ENCODE data around the gene JAM3.
"Not testable (repeated sequence)": the region's sequence is repeated elsewhere in the genome, so short reads cannot be mapped to it uniquely, and the experiment has no call there.

Gene JAM3

DNA sequence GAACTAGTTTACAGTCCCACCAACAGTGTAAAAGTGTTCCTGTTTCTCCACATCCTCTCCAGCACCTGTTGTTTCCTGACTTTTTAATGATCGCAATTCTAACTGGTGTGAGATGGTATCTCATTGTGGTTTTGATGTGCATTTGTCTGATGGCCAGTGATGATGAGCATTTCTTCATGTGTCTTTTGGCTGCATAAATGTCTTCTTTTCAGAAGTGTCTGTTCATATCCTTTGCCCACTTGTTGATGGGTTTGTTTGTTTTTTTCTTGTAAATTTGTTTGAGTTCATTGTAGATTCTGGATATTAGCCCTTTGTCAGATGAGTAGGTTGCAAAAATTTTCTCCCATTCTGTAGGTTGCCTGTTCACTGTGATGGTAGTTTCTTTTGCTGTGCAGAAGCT is 44.9 kb downstream of the JAM3 start:
- DNase-seq = not testable (repeated sequence)

GRCh38 chr11:134116210-134116609 is 47.3 kb downstream of the JAM3 start:
- no peak for DNase-seq

GRCh38 chr11:134118006-134118405 is 49.1 kb downstream of the JAM3 start:
- DNase-seq = no peak

GRCh38 chr11:134119094-134119493 is 50.2 kb downstream of the JAM3 start:
- no peak for DNase-seq

GRCh38 chr11:134120143-134120850 is 51.4 kb downstream of the JAM3 start:
- peak in 1 of 2 experiments; percentile 39 for DNase-seq

GRCh38 chr11:134120921-134121526 is 52.2 kb downstream of the JAM3 start:
- DNase-seq = no peak

- no peak for DNase-seq
Measured at GRCh38 chr11:134124660-134125451, 56.0 kb downstream of the JAM3 start.

GRCh38 chr11:134125507-134125906 is 56.6 kb downstream of the JAM3 start:
- DNase-seq = no peak

DNA sequence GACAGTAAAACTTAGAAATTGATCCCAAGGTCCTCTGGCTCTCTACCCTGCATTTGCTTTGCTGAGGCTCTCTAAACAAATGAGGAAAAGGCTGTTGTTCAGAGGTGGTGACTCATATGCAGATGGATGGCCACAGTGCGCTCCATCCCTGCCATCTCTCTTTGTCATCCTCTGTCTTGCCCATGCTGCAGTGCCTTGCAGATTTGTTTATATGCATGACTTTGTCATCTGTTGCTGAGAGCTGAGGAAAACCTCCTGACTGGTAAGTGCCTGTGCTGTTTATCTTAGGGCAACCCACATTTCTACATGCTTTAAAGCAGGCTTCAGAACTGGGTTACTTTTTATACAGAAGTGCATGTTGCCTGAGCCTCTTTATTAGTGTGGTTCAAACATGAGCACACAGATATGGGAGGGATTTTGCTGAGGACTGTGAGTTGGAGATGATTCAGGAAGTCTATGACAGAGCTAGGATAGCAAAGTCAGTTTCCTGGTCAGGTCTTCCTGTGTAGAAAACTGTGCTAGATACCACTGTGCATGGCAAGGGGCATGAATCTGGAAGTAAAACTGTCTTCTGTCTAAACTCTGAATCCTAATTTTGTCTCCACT is 57.4 kb downstream of the JAM3 start:
- no peak for DNase-seq

- DNase-seq = no peak
Measured at GRCh38 chr11:134131628-134132244, 62.9 kb downstream of the JAM3 start.

DNA sequence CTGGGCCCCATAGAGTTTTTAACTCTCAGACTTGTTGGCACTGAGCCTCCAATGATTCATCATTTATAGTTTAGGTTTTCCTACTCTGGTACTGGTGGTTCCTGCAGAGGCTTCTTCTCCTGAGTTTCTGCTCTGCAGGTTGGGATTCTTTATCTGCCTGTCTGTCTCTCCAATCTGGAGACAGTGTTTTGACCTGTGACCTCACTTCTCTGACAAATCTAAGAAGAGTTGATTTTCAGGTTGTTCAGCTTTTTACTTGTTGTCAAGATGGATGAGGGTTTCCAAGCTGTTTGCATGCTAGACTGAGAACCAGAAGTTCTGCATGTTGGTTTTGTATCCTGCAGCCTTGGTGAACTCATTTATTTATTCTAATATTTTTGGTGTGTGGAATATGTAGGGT is 63.9 kb downstream of the JAM3 start:
- DNase-seq = no peak

GRCh38 chr11:134134167-134134566 is 65.3 kb downstream of the JAM3 start:
- no peak for DNase-seq

DNA sequence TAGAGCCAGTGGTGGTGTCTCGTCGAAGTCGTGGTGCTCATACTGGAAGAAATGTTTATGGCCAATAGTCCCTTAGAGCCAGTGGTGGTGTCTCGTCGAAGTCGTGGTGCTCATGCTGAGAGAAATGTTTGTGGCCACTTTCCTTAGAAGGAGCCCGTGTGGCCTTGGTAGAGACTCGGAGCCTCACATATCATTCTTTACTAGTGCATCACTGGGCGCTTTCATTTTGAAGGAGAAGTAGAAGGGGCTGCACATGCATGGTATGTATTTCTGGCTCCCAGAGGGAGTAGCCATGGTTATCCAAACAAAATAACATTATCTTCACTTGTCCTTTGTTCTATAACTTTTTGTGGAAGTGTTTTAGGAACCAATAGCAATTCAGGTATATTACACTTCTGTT is 69.5 kb downstream of the JAM3 start:
- DNase-seq = no peak

DNA sequence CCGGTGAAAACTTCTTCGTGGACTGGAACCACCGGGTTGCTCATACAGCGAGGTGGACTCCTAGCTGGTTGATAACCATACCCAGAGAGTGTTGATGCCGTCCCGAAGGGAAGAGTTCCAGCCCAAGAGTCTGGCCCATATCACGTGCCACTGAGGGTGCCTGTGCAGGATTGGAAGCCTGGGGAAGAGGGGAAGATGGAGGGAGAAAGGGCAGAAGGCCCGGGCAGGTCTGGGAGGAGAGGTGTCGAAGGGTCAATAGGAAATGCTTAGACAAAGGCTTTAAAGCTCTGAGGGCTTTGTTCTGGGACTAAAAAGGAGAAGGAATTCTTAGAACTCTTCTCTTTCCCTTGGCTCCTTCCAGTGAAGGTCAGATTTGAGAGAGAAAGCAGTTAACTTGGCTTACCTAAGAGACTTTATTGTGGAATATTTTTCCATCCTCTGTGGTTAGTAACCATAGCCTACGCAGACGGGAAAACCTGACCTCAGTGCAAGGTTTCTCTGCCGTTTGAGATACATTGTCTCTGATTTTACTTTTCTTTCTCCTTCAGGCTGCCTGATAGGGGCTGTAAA is 70.5 kb downstream of the JAM3 start:
- DNase-seq = no peak

DNA sequence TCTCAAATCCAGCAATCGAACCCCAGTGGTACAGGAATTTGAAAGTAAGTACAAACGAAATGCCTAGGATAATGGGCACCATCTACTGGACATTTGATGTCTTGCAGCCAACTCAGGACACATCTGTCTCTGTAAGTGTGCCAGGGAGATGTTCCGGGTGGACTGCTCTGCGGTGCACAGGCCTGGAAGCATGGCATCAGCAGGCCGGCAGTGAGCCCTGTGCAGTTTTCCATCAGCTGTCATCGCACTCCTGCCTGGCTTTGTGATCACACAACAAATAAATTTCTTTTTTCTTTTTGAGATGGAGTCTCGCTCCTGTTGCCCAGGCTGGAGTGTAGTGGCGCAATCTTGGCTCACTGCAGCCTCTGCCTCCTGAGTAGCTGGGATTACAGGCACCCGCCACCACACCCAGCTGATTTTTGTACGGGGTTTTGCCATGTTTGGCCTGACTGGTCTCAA is 71.0 kb downstream of the JAM3 start:
- peak; percentile 55 to 59 for DNase-seq

DNA sequence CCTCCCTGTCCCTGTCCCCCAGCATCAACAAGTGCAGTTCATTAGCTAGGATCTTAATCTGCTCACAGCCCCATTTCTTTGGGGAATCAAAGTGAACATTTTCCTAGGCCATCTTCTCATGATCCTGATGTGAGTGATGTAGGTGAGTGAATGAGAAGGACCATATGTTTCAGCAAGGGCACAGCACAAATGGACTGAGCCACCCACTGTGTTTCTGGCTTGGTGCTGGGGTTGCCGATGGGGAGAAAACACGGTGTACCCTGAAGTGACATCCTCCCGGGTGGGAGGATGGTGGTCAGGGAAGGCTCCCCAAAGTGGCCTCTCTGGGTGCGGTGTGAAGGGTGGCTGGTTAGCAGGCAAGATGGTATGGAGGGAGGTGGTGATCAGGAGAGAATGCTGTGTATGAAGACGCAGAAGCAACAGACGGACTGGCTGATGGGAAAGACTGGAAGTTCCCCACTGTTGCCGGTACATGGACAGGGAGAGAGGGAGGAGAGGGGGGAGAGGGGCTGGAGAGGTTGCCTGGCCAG is 72.2 kb downstream of the JAM3 start:
- DNase-seq = no peak

GRCh38 chr11:134142536-134142935 is 73.7 kb downstream of the JAM3 start:
- DNase-seq = no peak

GRCh38 chr11:134143801-134144200 is 74.9 kb downstream of the JAM3 start:
- DNase-seq = no peak

GRCh38 chr11:134144744-134145143 is 75.9 kb downstream of the JAM3 start:
- no peak for DNase-seq

DNA sequence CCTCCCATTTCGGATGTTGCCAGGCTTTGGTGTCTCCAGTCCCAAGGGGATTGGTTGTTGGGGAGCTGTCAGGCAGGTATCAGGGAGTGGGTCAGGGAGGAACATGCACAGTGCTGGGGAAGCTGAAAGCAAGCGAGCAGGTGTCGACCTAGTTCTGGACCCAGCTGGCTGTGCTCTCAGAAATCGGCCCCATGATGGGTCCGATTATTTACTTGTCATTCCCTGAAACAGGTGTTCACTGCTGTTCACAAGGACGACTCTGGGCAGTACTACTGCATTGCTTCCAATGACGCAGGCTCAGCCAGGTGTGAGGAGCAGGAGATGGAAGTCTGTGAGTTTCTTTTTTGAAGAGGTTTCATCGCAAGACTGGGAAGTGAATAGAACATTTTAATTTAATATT is 76.8 kb downstream of the JAM3 start:
- DNase-seq = peak; percentile 8 to 63

- DNase-seq = no peak
Measured at GRCh38 chr11:134146598-134146997, 77.7 kb downstream of the JAM3 start.

DNA sequence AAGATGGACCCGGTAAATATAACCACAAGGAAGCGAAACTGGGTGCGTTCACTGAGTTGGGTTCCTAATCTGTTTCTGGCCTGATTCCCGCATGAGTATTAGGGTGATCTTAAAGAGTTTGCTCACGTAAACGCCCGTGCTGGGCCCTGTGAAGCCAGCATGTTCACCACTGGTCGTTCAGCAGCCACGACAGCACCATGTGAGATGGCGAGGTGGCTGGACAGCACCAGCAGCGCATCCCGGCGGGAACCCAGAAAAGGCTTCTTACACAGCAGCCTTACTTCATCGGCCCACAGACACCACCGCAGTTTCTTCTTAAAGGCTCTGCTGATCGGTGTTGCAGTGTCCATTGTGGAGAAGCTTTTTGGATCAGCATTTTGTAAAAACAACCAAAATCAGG is 80.5 kb downstream of the JAM3 start:
- no peak for DNase-seq

Measured in SHP77 (cell line).